GM12801 (cell line): ENCODE results near the gene SAMD14.

Source experiments
- TF ChIP-seq, protein P1 (sequence below): IDR thresholded peaks from one replicate; pipeline ENCODE4 v1.5.1; 2011; ENCODE audit warnings: control low read depth; ENCODE audit not compliant: insufficient read length; ENCODE audit errors: extremely low read depth

The SAMD14 gene

DNA sequence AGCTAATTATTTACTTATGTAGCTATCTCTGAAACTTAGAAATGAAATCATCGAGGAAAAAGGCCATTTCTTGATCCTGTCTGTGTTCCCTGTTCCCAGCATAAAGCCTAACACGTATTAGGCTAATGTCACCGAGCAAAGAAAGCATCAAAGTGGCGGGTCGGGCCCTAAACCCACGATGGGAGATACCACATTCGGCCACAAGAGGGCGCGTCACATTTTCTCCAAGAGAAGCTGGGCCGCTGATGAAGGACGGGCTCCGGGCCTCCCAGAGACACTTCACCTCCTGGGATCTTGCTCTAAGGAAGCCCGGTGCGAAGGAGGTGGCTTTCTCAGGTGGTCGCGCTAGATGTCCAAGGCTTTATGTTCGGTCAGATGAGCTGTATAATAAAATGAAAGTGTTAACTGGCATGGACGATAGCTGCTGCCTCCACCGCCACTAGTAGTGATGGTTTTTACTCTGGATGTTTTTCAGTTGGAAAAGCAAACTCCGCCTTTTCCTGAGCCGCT lies 35.7 kb downstream of the SAMD14 start:
- TF ChIP-seq, protein P1, sequence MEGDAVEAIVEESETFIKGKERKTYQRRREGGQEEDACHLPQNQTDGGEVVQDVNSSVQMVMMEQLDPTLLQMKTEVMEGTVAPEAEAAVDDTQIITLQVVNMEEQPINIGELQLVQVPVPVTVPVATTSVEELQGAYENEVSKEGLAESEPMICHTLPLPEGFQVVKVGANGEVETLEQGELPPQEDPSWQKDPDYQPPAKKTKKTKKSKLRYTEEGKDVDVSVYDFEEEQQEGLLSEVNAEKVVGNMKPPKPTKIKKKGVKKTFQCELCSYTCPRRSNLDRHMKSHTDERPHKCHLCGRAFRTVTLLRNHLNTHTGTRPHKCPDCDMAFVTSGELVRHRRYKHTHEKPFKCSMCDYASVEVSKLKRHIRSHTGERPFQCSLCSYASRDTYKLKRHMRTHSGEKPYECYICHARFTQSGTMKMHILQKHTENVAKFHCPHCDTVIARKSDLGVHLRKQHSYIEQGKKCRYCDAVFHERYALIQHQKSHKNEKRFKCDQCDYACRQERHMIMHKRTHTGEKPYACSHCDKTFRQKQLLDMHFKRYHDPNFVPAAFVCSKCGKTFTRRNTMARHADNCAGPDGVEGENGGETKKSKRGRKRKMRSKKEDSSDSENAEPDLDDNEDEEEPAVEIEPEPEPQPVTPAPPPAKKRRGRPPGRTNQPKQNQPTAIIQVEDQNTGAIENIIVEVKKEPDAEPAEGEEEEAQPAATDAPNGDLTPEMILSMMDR: no peak

DNA sequence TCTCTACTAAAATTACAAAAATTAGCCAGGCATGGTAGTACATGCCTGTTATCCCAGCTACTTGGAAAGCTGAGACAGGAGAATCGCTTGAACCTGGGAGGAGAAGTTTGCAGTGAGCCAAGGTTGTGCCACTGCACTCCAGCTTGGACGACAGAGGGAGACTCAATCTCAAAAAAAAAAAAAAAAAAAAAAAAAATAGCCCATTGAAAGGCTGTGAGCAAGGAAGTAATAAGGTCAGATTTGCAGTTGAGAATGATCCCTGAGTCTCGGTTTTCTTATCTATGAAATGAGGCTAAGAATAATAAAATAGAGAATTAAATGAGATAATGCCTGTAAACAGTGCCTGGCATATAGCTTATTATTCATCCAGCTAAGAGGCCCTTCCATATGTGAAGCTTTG lies 36.2 kb downstream of the SAMD14 start:
- TF ChIP-seq, protein P1: no peak

DNA sequence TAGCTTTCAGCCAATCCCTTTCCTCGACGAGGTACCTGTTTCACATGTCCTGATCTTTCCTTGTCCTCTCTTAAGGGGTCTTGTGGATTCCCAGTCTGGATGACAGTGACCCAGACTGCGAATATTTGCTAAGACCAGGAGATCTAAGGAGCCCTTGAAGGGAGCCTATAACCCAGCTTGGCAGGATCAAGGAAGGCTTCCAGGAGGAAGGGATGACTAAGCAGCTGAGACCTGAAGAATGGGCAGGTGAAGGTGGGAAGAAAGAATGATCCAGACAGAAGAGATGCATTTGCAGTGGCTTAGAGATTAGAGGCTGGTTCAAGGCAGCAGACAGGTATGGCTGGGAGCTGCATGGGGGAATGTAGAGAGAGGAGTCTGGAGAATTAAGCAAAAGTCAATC lies 36.7 kb downstream of the SAMD14 start:
- TF ChIP-seq, protein P1: no peak

DNA sequence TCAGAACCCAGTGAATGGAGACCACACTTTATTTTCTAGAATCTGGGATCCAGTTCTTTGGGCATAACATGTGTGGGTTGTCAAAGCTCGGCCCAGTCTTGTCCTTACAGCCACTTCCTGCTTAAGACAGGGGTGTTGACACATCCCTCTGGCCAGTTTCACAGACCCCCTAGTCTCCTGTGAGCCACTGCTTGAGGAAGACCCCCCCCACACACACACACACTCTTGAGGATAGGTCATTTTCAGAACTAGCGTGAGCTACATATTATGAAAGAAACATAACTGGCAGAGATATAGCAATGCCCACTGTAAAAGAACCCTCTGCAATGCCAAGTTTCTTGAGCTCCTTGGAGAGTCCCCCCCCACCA lies 38.1 kb downstream of the SAMD14 start:
- TF ChIP-seq, protein P1: no peak

DNA sequence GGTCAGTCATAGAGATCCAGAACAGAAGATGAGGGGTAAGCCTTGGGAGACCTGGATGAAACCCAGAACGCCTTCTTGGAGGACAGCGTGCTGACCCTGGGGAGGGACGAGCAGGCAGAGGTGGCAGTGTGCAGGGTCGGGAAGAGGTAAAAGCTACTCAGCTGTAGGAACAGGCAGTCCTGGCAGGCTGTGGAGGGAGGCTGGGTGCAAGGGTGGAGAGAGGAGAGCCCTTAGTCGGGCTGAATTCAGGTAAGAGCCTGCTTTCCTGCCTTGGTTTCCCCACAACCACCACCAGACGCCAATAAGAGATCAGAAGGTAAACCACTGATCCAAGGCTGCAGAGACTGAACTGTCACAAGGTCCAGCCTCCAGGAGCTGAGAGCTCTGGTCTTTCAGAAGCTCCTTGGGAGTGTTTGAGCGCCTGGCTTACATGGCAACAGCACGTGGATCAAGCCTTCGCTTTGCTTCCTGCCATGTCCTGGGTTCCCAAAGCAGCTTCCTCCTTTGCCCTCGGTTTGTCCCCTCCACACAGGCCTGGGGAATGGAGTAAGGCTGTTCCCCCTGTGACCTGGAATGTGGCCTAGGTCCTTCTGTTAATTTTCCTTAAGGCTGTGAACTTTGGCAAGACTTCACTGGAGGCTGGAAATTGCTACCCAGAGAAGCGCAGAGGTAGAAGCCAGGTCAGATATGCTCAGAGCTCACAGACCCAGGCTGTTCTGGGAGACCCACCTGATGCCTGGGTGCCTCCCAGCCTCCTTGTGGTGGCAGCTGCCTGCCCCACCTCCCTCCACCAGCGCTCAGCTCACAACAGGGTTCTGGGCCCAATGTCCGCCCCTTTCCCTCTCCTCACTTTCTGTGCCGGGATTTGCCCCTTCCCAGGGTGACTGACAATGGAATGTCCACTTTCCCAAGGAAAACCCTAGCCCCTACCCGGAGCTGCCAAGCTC lies 38.7 kb downstream of the SAMD14 start:
- TF ChIP-seq, protein P1: no peak

DNA sequence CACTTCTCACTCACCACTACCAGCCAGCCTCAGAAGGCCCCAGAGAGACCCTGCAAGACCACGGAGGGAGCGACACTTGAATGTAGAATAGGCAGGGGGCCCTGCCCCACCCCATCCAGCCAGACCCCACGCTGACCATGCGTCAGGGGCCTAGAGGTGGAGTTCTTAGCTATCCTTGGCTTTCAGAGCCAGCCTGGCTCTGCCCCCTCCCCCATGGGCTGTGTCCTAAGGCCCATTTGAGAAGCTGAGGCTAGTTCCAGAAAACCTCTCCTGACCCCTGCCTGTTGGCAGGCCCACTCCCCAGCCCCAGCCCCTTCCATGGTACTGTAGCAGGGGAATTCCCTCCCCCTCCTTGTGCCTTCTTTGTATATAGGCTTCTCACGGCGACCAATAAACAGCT lies 39.9 kb downstream of the SAMD14 start:
- TF ChIP-seq, protein P1: no peak

DNA sequence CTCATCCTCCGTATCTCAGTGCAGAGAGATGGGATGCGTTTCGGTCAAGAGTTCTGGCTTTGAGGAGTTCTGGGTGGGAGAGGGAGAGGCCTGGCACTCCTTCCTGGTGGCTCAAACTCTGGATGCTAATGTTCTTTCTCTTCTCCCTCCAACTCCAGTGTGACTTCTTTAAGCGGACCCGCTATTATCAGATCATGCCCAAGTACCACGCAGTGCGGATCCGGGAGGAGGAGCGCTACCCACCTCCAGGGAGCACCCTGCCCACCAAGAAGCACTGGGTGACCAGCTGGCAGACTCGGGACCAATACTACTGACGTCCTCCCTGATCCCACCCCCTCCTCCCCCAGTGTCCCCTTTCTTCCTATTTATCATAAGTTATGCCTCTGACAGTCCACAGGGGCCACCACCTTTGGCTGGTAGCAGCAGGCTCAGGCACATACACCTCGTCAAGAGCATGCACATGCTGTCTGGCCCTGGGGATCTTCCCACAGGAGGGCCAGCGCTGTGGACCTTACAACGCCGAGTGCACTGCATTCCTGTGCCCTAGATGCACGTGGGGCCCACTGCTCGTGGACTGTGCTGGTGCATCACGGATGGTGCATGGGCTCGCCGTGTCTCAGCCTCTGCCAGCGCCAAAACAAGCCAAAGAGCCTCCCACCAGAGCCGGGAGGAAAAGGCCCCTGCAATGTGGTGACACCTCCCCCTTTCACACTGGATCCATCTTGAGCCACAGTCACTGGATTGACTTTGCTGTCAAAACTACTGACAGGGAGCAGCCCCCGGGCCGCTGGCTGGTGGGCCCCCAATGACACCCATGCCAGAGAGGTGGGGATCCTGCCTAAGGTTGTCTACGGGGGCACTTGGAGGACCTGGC lies 40.8 kb downstream of the SAMD14 start:
- TF ChIP-seq, protein P1: no peak
